HG03457 (cell line): ENCODE measurements around the gene CDH13.

Source experiments
- ATAC-seq: cut with Tn5 transposase; IDR thresholded peaks from one replicate; pipeline ENCODE4 v1.9.1; 2021; ENCODE audit warnings: moderate number of reproducible peaks; ENCODE audit not compliant: unreplicated experiment

The CDH13 gene

GRCh38 chr16:82625066-82625968, 1.5 kb upstream of the CDH13 start:
- ATAC-seq, result no peak

- no peak for ATAC-seq
Observed at GRCh38 chr16:82628088-82628423, 1.3 kb downstream of the CDH13 start.

- ATAC-seq, result no peak
Observed at GRCh38 chr16:82628711-82629110, 1.9 kb downstream of the CDH13 start.

- ATAC-seq, result no peak
Observed at GRCh38 chr16:82629441-82630027, 2.8 kb downstream of the CDH13 start.

- no peak for ATAC-seq
Observed at GRCh38 chr16:82630219-82630618, 3.5 kb downstream of the CDH13 start.

- ATAC-seq, result no peak
Observed at GRCh38 chr16:82630688-82631087, 3.9 kb downstream of the CDH13 start.

- ATAC-seq, result no peak
Observed at GRCh38 chr16:82631701-82632685, 5.2 kb downstream of the CDH13 start.

- no peak for ATAC-seq
Observed at GRCh38 chr16:82633964-82634600, 7.3 kb downstream of the CDH13 start.

GRCh38 chr16:82634955-82635610, 8.3 kb downstream of the CDH13 start:
- ATAC-seq, result no peak

GRCh38 chr16:82636485-82636884, 9.7 kb downstream of the CDH13 start:
- no peak for ATAC-seq

GRCh38 chr16:82636958-82637357, 10.2 kb downstream of the CDH13 start:
- no peak for ATAC-seq

GRCh38 chr16:82638095-82638798, 11.5 kb downstream of the CDH13 start:
- ATAC-seq, result no peak

GRCh38 chr16:82639263-82639662, 12.5 kb downstream of the CDH13 start:
- no peak for ATAC-seq

GRCh38 chr16:82639666-82640336, 13.0 kb downstream of the CDH13 start:
- ATAC-seq, result no peak

- no peak for ATAC-seq
Observed at GRCh38 chr16:82641336-82641984, 14.7 kb downstream of the CDH13 start.

GRCh38 chr16:82643136-82643535, 16.4 kb downstream of the CDH13 start:
- ATAC-seq, result no peak

GRCh38 chr16:82643936-82644630, 17.3 kb downstream of the CDH13 start:
- no peak for ATAC-seq

GRCh38 chr16:82646504-82646903, 19.7 kb downstream of the CDH13 start:
- ATAC-seq, result no peak
